Sigmoid colon (tissue), 3 donors: ENCODE measurements around the gene LTK.

Source experiments
- POLR2A ChIP-seq, 2 donors: fragments of 450-650 bp; IDR thresholded peaks; one replicate each; pipeline ENCODE4 v1.6.1; 2016; ENCODE audit warnings: antibody characterized with exemption in 2 of 2, mild to moderate bottlenecking in 2 of 2, moderate library complexity in 2 of 2
- TF ChIP-seq, protein P1 (sequence below), 4 experiments: fragments of 450-650 bp in 3 of 4; fragments of 200-600 bp in 1 of 4; IDR thresholded peaks; one replicate each; pipeline ENCODE4 v1.5.1; 2016 to 2019; ENCODE audit warnings: antibody characterized with exemption in 4 of 4, mild to moderate bottlenecking in 3 of 4, moderate library complexity in 2 of 4

DNA sequence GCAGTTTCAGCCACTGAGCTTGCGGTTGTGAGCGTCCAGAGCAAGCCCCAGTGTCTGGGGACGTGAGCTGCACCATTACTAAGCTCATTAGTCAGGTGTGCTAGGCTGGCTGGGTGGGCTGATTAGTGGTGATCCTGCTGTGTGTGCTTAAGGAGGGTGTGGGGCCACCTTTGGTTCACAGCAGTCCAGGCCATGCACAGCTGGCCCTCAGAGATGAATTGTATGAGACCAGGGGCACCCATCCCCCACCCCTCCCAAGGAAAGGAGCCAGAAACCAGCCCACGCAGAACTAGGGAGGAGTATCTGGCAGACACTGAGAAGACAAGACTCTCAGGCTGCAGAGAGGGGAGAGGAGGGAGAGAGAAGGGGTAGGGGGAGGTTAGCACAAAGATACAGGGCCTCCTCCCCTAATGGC lies 49.2 kb upstream of the LTK start:
- TF ChIP-seq, protein P1, sequence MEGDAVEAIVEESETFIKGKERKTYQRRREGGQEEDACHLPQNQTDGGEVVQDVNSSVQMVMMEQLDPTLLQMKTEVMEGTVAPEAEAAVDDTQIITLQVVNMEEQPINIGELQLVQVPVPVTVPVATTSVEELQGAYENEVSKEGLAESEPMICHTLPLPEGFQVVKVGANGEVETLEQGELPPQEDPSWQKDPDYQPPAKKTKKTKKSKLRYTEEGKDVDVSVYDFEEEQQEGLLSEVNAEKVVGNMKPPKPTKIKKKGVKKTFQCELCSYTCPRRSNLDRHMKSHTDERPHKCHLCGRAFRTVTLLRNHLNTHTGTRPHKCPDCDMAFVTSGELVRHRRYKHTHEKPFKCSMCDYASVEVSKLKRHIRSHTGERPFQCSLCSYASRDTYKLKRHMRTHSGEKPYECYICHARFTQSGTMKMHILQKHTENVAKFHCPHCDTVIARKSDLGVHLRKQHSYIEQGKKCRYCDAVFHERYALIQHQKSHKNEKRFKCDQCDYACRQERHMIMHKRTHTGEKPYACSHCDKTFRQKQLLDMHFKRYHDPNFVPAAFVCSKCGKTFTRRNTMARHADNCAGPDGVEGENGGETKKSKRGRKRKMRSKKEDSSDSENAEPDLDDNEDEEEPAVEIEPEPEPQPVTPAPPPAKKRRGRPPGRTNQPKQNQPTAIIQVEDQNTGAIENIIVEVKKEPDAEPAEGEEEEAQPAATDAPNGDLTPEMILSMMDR (IDR thresholded peaks at IDR 0.05), result no peak
- no peak for TF ChIP-seq POLR2A (IDR thresholded peaks at IDR 0.05)
